NCI-H748 (cell line): ENCODE measurements around the gene STRADB.
A peak's percentile ranks its signal among the peaks of the same experiment; 100 is the strongest.
"Not testable (repeated sequence)": the region's sequence is repeated elsewhere in the genome, so short reads cannot be mapped to it uniquely, and the experiment has no call there.

Experiments used
- DNase-seq: peaks from one replicate; lab custom pipeline; 2025; ENCODE audit not compliant: unreplicated experiment; lab: John Stamatoyannopoulos, UW

STRADB gene, protein sequence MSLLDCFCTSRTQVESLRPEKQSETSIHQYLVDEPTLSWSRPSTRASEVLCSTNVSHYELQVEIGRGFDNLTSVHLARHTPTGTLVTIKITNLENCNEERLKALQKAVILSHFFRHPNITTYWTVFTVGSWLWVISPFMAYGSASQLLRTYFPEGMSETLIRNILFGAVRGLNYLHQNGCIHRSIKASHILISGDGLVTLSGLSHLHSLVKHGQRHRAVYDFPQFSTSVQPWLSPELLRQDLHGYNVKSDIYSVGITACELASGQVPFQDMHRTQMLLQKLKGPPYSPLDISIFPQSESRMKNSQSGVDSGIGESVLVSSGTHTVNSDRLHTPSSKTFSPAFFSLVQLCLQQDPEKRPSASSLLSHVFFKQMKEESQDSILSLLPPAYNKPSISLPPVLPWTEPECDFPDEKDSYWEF

DNA sequence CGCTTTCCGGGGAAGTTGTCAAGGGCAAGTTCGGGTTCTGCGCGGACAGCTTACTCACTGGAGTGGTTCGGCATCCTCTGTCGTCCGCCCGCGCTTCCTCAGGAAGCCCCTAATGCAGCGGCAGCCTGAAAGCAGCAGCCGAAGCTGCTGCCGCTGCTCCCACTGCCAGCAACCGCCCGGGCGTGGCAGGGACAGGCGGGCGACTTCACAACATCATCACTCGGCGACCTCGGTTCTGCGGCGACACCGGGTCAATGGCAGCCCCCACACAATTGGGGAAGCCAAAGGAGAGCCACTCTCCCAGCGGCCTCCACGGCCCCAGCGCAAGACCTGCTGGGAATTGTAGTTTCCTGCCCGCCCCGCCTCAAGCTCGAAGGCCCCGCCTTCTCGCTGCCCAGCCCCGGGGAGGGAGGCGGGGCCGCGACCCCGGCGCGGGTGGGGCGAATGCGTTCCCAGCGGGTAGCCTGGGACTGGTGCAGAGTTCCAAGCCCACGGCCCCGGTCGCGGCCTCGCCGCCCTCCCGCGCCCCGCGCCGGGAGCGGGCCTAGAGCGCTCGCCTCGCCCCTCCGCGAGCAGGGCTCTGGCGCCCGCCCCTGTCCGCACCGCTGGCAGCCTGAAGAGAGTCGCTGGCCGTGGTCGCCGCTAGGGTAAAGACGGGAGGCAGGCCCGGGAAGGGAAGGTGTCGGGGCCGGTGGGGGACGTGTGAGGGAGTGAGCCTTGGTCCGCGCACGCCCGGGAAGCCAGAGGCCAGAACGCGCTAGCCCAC, at the start of gene STRADB, which contains the start of gene TRAK2:
Gene STRADB, plus strand, starts transcription at position 449 of the 766 bp plus-strand sequence. CDS start 3,101 bp downstream, outside the sequence.
Gene TRAK2, minus strand, starts transcription at position 167 of the 766 bp plus-strand sequence. CDS start 30,951 bp downstream, outside the sequence.
- DNase-seq: peak; percentile 99

GRCh38 chr2:201401815-201402214, 49.7 kb upstream of the STRADB start:
- DNase-seq: no peak

- no peak for DNase-seq
Measured at GRCh38 chr2:201402651-201403562, 48.6 kb upstream of the STRADB start.

- no peak for DNase-seq
Measured at GRCh38 chr2:201403880-201404279, 47.7 kb upstream of the STRADB start.

DNA sequence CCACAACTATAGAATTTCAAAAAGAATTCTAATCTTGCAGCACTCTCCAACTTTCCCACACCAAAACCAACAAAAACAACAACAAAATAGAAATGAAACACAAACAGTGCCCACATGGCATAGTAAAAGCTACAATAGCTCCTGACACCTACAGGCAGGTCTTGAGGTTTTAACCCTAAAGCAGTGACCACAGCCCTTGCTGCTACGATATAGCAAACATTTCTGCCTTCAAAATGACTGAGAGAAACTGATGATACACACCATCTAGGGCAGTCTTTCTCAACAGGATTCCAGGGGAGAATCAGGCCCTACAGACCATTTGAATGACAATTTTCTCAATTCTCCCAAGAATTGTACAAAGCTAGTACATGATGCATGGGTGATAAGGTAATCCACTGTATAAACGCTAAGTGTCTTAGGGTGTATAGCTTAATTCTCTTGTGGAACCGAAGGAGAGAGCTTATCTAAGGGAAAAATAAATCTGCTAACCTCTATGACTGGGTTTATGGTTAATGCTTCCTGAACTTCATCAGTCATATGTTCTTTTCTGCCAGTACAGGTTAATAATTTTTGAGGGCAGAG, 46.8 kb upstream of the STRADB start:
- DNase-seq: no peak

- no peak for DNase-seq
Measured at GRCh38 chr2:201406077-201406662, 45.4 kb upstream of the STRADB start.

DNA sequence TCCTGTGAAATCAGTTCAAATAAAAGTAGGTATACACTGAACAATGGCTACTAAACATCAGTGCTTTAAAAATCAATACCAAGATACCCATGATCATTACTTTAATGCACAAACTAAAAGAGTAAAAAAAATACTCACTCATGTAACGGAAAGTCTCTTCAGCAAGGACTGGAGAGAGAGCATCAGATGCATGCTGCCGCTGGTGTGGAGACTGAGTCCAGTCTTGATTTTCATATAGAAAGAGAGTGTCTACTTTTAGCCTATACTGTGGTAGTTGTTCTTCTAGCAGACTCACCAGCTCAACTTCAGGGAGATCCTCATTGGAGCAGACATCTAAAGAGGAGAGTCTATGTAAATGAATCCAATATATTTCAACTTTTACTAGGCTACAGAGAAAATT, 44.3 kb upstream of the STRADB start:
- DNase-seq: no peak

DNA sequence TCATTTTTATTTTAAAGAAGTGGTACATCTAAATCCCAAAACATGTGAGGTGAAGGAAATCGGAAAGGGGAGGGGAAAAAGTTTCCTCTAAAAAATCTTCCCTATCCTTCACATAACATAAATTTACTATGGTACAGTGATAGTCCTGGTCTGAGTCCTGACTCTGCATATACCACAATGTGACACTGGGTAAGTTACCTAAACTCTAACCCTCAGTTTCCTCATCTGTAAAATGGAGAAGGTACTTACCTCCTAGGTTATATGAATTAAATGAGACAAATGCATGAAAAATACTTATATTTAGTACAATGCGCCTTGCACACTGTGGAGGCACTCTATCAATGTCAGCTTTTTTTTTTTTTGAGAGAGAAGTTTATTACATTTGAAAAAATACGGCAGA, 42.6 kb upstream of the STRADB start:
- DNase-seq: no peak

- no peak for DNase-seq
Measured at GRCh38 chr2:201411421-201411820, 40.1 kb upstream of the STRADB start.

DNA sequence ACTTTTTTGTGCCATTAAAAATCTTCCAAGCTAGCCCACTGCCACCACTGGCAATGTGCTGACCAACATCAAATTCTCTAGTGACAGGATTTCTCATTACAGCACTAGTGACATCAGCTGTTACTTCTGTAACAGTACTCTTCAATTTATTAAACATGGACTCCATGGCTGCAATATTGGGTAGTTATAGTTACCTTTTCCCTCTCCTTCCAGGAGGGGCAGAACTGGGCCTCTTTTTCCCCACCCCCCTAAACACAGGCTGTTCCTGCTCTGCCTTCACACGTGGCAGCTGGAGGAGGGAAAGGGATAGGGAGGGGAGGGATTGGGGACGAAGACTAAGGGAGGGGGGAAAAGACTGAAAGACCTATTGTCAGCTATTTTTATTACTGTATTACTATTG, 38.4 kb upstream of the STRADB start:
- DNase-seq: no peak

GRCh38 chr2:201413552-201413951, 38.0 kb upstream of the STRADB start:
- no peak for DNase-seq

- no peak for DNase-seq
Measured at GRCh38 chr2:201414099-201415023, 37.2 kb upstream of the STRADB start.

- DNase-seq: no peak
Measured at GRCh38 chr2:201415149-201415548, 36.4 kb upstream of the STRADB start.

DNA sequence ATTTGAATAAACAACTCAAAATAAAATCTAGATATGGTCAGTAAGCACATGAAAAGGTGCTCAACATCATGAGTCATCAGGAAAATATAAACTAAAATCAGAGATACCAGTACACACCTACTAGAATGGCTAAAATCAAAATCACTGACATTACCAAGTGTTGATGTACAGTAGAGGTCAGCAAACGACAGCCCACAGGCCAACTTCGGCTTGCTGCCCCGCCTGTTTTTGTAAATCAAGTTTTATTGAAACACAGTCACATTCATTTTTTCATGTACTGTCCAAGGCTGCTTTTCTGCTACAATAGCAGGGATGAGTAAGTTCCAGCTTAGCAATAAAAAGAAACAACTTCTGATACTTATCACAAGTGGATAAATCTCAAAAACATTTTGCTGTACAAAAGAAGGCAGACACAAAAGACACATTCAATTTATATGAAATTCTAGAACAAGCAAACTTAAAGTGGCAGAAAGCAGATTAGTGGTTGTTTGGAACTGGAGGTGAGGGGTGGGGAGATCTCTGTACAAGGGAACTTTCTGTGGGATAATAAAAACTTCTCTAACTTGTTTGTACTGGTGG, 32.4 kb upstream of the STRADB start:
- peak; percentile 7 for DNase-seq

- DNase-seq: no peak
Measured at GRCh38 chr2:201419986-201420385, 31.6 kb upstream of the STRADB start.

- no peak for DNase-seq
Measured at GRCh38 chr2:201420442-201421113, 31.0 kb upstream of the STRADB start.

GRCh38 chr2:201425952-201426351, 25.6 kb upstream of the STRADB start:
- no peak for DNase-seq

DNA sequence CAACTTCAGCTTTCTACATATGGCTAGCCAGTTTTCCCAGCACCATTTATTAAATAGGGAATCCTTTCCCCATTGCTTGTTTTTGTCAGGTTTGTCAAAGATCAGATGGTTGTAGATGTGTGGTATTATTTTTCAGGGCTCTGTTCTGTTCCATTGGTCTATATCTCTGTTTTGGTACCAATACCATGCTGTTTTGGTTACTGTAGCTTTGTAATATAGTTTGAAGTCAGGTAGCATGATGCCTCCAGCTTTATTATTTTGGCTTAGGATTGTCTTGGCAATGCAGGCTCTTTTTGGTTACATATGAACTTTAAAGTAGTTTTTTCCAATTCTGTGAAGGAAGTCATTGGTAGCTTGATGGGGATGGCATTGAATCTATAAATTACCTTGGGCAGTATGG, 23.2 kb upstream of the STRADB start:
- not testable (repeated sequence) for DNase-seq
